ENCODE data around the gene LRRK2. TPM values are rescaled to one million over a fixed set of nuclear protein-coding genes. Genes with fewer than 3 reads are reported as not detected.

The LRRK2 gene
- total and polyA plus RNA-seq, 10 of the 15 experiments (the other 5 are each of a cell fraction or from before 2014, with no cell fraction given): 0.80 to 32.6 (median 1.4) TPM

DNA sequence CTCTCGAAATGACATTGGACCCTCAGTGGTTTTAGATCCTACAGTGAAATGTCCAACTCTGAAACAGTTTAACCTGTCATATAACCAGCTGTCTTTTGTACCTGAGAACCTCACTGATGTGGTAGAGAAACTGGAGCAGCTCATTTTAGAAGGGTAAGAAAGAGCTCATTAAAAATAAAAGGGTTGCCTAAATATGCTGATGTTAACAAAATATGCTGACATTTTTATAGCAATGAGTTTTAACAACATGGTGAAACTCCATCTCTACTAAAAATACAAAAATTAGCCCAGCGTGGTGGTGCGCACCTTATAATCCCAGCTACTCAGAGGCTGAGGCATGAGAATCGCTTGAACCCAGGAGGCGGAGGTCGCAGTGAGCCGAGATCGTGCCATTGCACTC lies 73.5 kb downstream of the LRRK2 start (continued):
- TF ChIP-seq EGR1 (IDR thresholded peaks at IDR 0.05; ENCODE audit: borderline replicate concordance in 1 of 2, low read depth in 2 of 2, low read length in 2 of 2) (no peak), PAX8 (IDR thresholded peaks at IDR 0.05) (no peak), EED (IDR thresholded peaks at IDR 0.05; ENCODE audit: low read depth) (no peak), ZNF207 (IDR thresholded peaks at IDR 0.05; ENCODE audit: borderline replicate concordance) (no peak), RFX5 (IDR thresholded peaks at IDR 0.05; ENCODE audit: low read depth, low read length) (no peak), MYB (IDR thresholded peaks at IDR 0.05; ENCODE audit: borderline replicate concordance, low read depth, low read length) (no peak)
- TF ChIP-seq, protein P1, sequence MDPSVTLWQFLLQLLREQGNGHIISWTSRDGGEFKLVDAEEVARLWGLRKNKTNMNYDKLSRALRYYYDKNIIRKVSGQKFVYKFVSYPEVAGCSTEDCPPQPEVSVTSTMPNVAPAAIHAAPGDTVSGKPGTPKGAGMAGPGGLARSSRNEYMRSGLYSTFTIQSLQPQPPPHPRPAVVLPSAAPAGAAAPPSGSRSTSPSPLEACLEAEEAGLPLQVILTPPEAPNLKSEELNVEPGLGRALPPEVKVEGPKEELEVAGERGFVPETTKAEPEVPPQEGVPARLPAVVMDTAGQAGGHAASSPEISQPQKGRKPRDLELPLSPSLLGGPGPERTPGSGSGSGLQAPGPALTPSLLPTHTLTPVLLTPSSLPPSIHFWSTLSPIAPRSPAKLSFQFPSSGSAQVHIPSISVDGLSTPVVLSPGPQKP (IDR thresholded peaks at IDR 0.05; ENCODE audit: low read depth, low read length): no peak

DNA sequence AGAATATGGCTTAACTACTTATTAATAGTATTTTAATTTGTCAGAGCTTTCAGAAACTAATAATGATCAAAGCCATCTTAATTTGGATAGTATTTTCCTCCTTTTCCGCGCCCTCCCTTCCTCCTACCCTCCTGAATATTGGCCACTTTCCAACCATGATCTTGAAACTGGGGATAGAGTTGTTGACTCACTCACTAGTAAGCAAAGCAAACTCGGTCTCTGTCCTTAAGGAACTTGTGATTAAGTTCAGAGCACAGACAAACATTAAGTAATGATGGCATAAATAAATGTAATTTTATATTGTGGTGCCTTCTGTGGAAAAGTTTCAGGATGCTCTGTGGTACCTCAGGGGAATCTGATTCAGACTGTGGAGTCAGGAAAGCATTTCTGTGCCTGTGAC lies 75.7 kb downstream of the LRRK2 start:
- ATAC-seq (no peak), FAIRE-seq (peak; percentile 59), DNase-seq (ENCODE audit: low read depth, low spot score) (no peak)
- H3K27ac ChIP-seq (ENCODE audit: control insufficient read depth, insufficient read depth): no peak overlapping the region
- ChIA-PET POLR2A (no interaction called here), SMC1A (ENCODE audit: uncharacterized antibody, unreplicated experiment) (interaction anchor here (1.3 kb wide), 2 partner anchors 13 to 134 kb away, joined by 4 to 5 read pairs; no protein-coding TSS in a partner anchor), RAD21 (ENCODE audit: unreplicated experiment) (no interaction called here), CTCF (no interaction called here)
- H3K4me3 ChIP-seq: no peak overlapping the region
- intact Hi-C loops (cut with micrococcal nuclease; ENCODE audit: unreplicated experiment) (no loop called here), in situ Hi-C loops (cut with MboI) (no loop called here)
- H2AFZ ChIP-seq (ENCODE audit: control insufficient read depth, low read depth, low read length): no peak overlapping the region
- 42% methylated on average over 3 of the region's 3 CpGs for WGBS (ENCODE audit: insufficient coverage, insufficient replicate concordance, low lambda C conversion rate, missing lambda C conversion rate)
- no TSS peak for BruUV-seq (replicated peaks)
- TF ChIP-seq RAD51 (IDR thresholded peaks at IDR 0.05) (no peak), BACH1 (IDR thresholded peaks at IDR 0.05; ENCODE audit: borderline replicate concordance) (no peak), ZNF217 (IDR thresholded peaks at IDR 0.05) (no peak), RUNX3 (IDR thresholded peaks at IDR 0.05; ENCODE audit: low read length) (no peak), HDAC2 (IDR thresholded peaks at IDR 0.05) (no peak)
- TF ChIP-seq, protein P2, sequence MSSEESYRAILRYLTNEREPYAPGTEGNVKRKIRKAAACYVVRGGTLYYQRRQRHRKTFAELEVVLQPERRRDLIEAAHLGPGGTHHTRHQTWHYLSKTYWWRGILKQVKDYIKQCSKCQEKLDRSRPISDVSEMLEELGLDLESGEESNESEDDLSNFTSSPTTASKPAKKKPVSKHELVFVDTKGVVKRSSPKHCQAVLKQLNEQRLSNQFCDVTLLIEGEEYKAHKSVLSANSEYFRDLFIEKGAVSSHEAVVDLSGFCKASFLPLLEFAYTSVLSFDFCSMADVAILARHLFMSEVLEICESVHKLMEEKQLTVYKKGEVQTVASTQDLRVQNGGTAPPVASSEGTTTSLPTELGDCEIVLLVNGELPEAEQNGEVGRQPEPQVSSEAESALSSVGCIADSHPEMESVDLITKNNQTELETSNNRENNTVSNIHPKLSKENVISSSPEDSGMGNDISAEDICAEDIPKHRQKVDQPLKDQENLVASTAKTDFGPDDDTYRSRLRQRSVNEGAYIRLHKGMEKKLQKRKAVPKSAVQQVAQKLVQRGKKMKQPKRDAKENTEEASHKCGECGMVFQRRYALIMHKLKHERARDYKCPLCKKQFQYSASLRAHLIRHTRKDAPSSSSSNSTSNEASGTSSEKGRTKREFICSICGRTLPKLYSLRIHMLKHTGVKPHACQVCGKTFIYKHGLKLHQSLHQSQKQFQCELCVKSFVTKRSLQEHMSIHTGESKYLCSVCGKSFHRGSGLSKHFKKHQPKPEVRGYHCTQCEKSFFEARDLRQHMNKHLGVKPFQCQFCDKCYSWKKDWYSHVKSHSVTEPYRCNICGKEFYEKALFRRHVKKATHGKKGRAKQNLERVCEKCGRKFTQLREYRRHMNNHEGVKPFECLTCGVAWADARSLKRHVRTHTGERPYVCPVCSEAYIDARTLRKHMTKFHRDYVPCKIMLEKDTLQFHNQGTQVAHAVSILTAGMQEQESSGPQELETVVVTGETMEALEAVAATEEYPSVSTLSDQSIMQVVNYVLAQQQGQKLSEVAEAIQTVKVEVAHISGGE (CRISPR knock-in tag; IDR thresholded peaks at IDR 0.05): no peak
- TF ChIP-seq, protein P3, sequence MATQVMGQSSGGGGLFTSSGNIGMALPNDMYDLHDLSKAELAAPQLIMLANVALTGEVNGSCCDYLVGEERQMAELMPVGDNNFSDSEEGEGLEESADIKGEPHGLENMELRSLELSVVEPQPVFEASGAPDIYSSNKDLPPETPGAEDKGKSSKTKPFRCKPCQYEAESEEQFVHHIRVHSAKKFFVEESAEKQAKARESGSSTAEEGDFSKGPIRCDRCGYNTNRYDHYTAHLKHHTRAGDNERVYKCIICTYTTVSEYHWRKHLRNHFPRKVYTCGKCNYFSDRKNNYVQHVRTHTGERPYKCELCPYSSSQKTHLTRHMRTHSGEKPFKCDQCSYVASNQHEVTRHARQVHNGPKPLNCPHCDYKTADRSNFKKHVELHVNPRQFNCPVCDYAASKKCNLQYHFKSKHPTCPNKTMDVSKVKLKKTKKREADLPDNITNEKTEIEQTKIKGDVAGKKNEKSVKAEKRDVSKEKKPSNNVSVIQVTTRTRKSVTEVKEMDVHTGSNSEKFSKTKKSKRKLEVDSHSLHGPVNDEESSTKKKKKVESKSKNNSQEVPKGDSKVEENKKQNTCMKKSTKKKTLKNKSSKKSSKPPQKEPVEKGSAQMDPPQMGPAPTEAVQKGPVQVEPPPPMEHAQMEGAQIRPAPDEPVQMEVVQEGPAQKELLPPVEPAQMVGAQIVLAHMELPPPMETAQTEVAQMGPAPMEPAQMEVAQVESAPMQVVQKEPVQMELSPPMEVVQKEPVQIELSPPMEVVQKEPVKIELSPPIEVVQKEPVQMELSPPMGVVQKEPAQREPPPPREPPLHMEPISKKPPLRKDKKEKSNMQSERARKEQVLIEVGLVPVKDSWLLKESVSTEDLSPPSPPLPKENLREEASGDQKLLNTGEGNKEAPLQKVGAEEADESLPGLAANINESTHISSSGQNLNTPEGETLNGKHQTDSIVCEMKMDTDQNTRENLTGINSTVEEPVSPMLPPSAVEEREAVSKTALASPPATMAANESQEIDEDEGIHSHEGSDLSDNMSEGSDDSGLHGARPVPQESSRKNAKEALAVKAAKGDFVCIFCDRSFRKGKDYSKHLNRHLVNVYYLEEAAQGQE (IDR thresholded peaks at IDR 0.05; ENCODE audit: low read depth, low read length): no peak
- H3K9me3 ChIP-seq (replicated peaks; ENCODE audit: control insufficient read depth, insufficient read depth, low read length): no peaks in the 10 kb centered on the region
- H4K20me1 ChIP-seq (ENCODE audit: control insufficient read depth, insufficient read depth): no peaks in the 10 kb centered on the region
- H3K27me3 ChIP-seq (replicated peaks in 1 of 2; ENCODE audit: control insufficient read depth in 2 of 2, insufficient read depth in 2 of 2, low read length in 1 of 2): no peaks in the 10 kb centered on the region
- H3K4me2 ChIP-seq (ENCODE audit: control insufficient read depth, insufficient read depth): no peak overlapping the region
- no peaks in the 10 kb centered on the region for H3K36me3 ChIP-seq (ENCODE audit: control insufficient read depth in 2 of 2, insufficient read depth in 2 of 2, low read length in 1 of 2)
- no peak overlapping the region for H3K9ac ChIP-seq (ENCODE audit: control insufficient read depth, insufficient read depth, low read length)
- no peaks in the 10 kb centered on the region for H3K4me1 ChIP-seq (ENCODE audit: control insufficient read depth, insufficient read depth, low read length)
- H3K79me2 ChIP-seq (ENCODE audit: control insufficient read depth, insufficient read depth, low read length): no peaks in the 10 kb centered on the region
